B cell (primary cell): Measurements from ENCODE around the gene TIMM50. TPM values are rescaled to one million over a fixed set of nuclear protein-coding genes. Genes with fewer than 3 reads are reported as not detected.
"Not testable (repeated sequence)": the region's sequence is repeated elsewhere in the genome, so short reads cannot be mapped to it uniquely, and the experiment has no call there.

Experiments
- ATAC-seq: fragments of 200-7000 bp; cut with Tn5 transposase; one replicate; pipeline ENCODE4 v1.10.0; 2021; ENCODE audit warnings: low read depth, mild to moderate bottlenecking, moderate number of reproducible peaks, moderate library complexity
- CTCF ChIA-PET: fragments of 350-600 bp; sonication (Branson Sonifier 250); formaldehyde crosslinking; loops from one replicate; lab custom pipeline; 2021; ENCODE audit warnings: antibody characterized with exemption, inconsistent platforms; lab: Charles Lee
- POLR2A ChIA-PET: fragments of 350-600 bp; sonication (Branson Sonifier 250); formaldehyde crosslinking; loops from one replicate; lab custom pipeline; 2021; ENCODE audit warnings: antibody characterized with exemption; lab: Charles Lee
- DNase-seq: peaks from one replicate; pipeline ENCODE4 v3.0.0; 2013
- H2AFZ ChIP-seq: 2 replicates; pipeline ENCODE4 v1.6.1; 2012; ENCODE audit warnings: mild to moderate bottlenecking, low read depth, low read length; ENCODE audit not compliant: insufficient read depth, poor library complexity, severe bottlenecking
- H3K27ac ChIP-seq, 2 donors: 1 replicate in 1 of 2; 2 replicates in 1 of 2; pipeline ENCODE4 v1.5.1; 2012 to 2013; ENCODE audit warnings: low read length in 2 of 2, mild to moderate bottlenecking in 2 of 2, moderate library complexity in 1 of 2
- H3K27me3 ChIP-seq, 4 experiments: fragments of 200-600 bp in 1 of 4; sonication (generic) in 1 of 4; replicated peaks in 1 of 4; 1 replicate in 2 of 4; 2 replicates in 2 of 4; pipeline versions ENCODE4 v1.6.1 to v1.7.0; 2013 to 2016; ENCODE audit warnings: low read length in 3 of 4, mild to moderate bottlenecking in 2 of 4, mixed read lengths in 1 of 4, moderate library complexity in 1 of 4; ENCODE audit not compliant: insufficient read depth in 4 of 4, control insufficient read depth in 3 of 4; ENCODE audit errors: control extremely low read depth in 1 of 4
- H3K36me3 ChIP-seq, 2 experiments: replicated peaks in 1 of 2; 1 replicate in 1 of 2; 2 replicates in 1 of 2; pipeline versions ENCODE4 v1.6.1 to v1.7.1; 2013; ENCODE audit warnings: low read length in 1 of 2; ENCODE audit not compliant: insufficient read depth in 2 of 2, control insufficient read depth in 1 of 2; ENCODE audit errors: control extremely low read depth in 1 of 2, extremely low read depth in 1 of 2
- H3K4me1 ChIP-seq, 2 donors: fragments of 200-600 bp in 1 of 2; sonication (generic) in 1 of 2; 1 replicate in 1 of 2; 2 replicates in 1 of 2; pipeline versions ENCODE4 v1.5.1 to v1.6.1; 2013 to 2017; ENCODE audit warnings: low read length in 2 of 2; ENCODE audit not compliant: control insufficient read depth in 2 of 2, insufficient read depth in 2 of 2
- H3K4me2 ChIP-seq: replicated peaks from 2 replicates; pipeline ENCODE3; 2012; ENCODE audit warnings: mild to moderate bottlenecking, low read depth, low read length; ENCODE audit not compliant: poor library complexity, severe bottlenecking
- H3K4me3 ChIP-seq, 5 experiments: fragments of 200-600 bp in 1 of 5; sonication (generic) in 1 of 5; 1 replicate in 3 of 5; 2 replicates in 2 of 5; pipeline versions ENCODE4 v1.5.1 to v1.7.0; 2011 to 2016; ENCODE audit warnings: low read length in 4 of 5, mild to moderate bottlenecking in 4 of 5, low read depth in 2 of 5, control low read depth in 1 of 5, moderate library complexity in 1 of 5; ENCODE audit not compliant: insufficient read depth in 1 of 5; ENCODE audit errors: control extremely low read depth in 1 of 5, extremely low read depth in 1 of 5
- H3K79me2 ChIP-seq: fragments of 200-600 bp; sonication (generic); one replicate; pipeline ENCODE4 v1.6.0; 2016; ENCODE audit warnings: low read length; ENCODE audit not compliant: control insufficient read depth, insufficient read depth
- H3K9ac ChIP-seq: fragments of 200-600 bp; sonication (generic); 2 replicates; pipeline ENCODE4 v1.6.1; 2017; ENCODE audit warnings: mild to moderate bottlenecking, low read length, moderate library complexity
- H3K9me3 ChIP-seq, 3 donors: one replicate each; pipeline versions ENCODE4 v1.6.1 to v1.7.1; 2013; ENCODE audit warnings: low read length in 2 of 3; ENCODE audit not compliant: control insufficient read depth in 2 of 3, insufficient read depth in 1 of 3; ENCODE audit errors: control extremely low read depth in 1 of 3
- H4K20me1 ChIP-seq: 2 replicates; pipeline ENCODE4 v1.6.0; 2012; ENCODE audit warnings: mild to moderate bottlenecking, low read length; ENCODE audit not compliant: insufficient read depth, control insufficient read depth, poor library complexity, severe bottlenecking
- H3K27ac Mint-ChIP-seq: one replicate; pipeline ENCODE4 v1.8.0; 2021; ENCODE audit warnings: mixed read lengths
- H3K27me3 Mint-ChIP-seq: one replicate; pipeline ENCODE4 v1.8.0; 2021; ENCODE audit warnings: mixed read lengths
- H3K4me1 Mint-ChIP-seq: one replicate; pipeline ENCODE4 v1.8.0; 2021; ENCODE audit warnings: mixed read lengths
- H3K4me3 Mint-ChIP-seq: one replicate; pipeline ENCODE4 v1.8.0; 2021; ENCODE audit warnings: mixed read lengths
- H3K9me3 Mint-ChIP-seq: one replicate; pipeline ENCODE4 v1.8.0; 2022; ENCODE audit warnings: mixed read lengths; ENCODE audit not compliant: insufficient read depth
- EZH2 ChIP-seq: IDR thresholded peaks from 2 replicates; pipeline ENCODE4 v1.6.1; 2012; ENCODE audit warnings: borderline replicate concordance, low read depth, mild to moderate bottlenecking, moderate library complexity, low read length; ENCODE audit not compliant: insufficient read depth, poor library complexity, severe bottlenecking
- WGBS: methylation state at CpG from one replicate; pipeline ENCODE4 v1.1.5; 2013; ENCODE audit warnings: missing lambda C conversion rate; ENCODE audit not compliant: insufficient coverage; 5-methylcytosine and 5-hydroxymethylcytosine counted together
- intact Hi-C: fragments of 100-400 bp; cut with micrococcal nuclease; formaldehyde crosslinking; loops from one replicate; pipeline ENCODE4 v1.10.0; 2022
- polyA plus RNA-seq: library from polyadenylated mRNA; depleted of rRNA; stranded (reverse); fragments of >200 nt; gene quantifications from 2 replicates; pipeline ENCODE4 v1.2.3, GENCODE V29; 2012
- total RNA-seq, 2 donors: library from RNA; stranded (reverse); fragments of 120-200 nt in 1 of 2; gene quantifications; 1 replicate in 1 of 2; 2 replicates in 1 of 2; pipeline versions ENCODE4 v1.2.3 to v1.2.4, GENCODE V29; 2013 to 2022
- TF ChIP-seq, protein P1 (sequence below): fragments of 200-600 bp; IDR thresholded peaks from one replicate; pipeline ENCODE4 v1.8.0; 2022; ENCODE audit warnings: antibody characterized with exemption, mild to moderate bottlenecking

The TIMM50 gene
- total and polyA plus RNA-seq, 2 donors (not counting 1 experiment from before 2014, with no cell fraction given): 25.7 to 55.3 TPM

DNA sequence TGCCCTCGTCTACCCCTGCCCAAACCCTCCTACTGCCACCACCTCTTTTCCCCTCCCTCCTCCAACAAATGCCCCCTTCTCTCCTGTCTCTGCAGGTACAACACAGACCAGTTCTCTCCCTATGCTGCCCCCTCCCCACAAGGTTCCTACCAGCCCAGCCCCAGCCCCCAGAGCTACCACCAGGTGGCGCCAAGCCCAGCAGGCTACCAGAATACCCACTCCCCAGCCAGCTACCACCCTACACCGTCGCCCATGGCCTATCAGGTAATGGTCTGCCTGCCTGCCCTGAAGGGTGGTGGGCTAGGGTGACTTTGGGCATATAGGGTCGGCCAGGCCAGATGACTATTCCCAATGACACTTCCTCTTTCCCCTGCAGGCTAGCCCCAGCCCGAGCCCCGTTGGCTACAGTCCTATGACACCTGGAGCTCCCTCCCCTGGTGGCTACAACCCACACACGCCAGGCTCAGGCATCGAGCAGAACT, 6.5 kb upstream of the TIMM50 start:
- H3K4me3 Mint-ChIP-seq: no peak overlapping the region
- intact Hi-C loops: loop anchor here (1.0 kb wide), 1 partner anchor 58 kb away; the partner anchor contains the start of gene EID2B
- H3K36me3 ChIP-seq: peaks cover 6 to 65% of the 10 kb centered on the region in 2 experiments
- no peaks in the 10 kb centered on the region for H3K27me3 Mint-ChIP-seq
- no peak overlapping the region for H3K9ac ChIP-seq
- no peak overlapping the region for H3K4me2 ChIP-seq
- no peaks in the 10 kb centered on the region for H3K4me1 ChIP-seq
- no peaks in the 10 kb centered on the region for H3K27me3 ChIP-seq
- no peaks in the 10 kb centered on the region for H3K9me3 Mint-ChIP-seq
- 72% methylated on average over 6 of the region's 9 CpGs for WGBS
- DNase-seq: peak; percentile 77
- peaks cover 38% of the 10 kb centered on the region for H4K20me1 ChIP-seq
- POLR2A ChIA-PET: interaction anchor here (0.7 kb wide), 1 partner anchor 83 kb away, joined by 3 read pairs; the partner anchor contains the start of gene MED29
- H2AFZ ChIP-seq: no peak overlapping the region
- peaks cover 6% of the 10 kb centered on the region for H3K79me2 ChIP-seq
- no peak overlapping the region for H3K27ac ChIP-seq
- H3K27ac Mint-ChIP-seq: no peak overlapping the region
- CTCF ChIA-PET: interaction anchor here (0.6 to 3.9 kb wide), 31 partner anchors 9 to 674 kb away, joined by 3 to 40 read pairs (median 4); partner anchors contain the start of genes DLL3, EID2B, RPS16 and SELENOV
- H3K4me3 ChIP-seq: no peak overlapping the region
- peak; percentile 87 for ATAC-seq
- TF ChIP-seq, protein P1, sequence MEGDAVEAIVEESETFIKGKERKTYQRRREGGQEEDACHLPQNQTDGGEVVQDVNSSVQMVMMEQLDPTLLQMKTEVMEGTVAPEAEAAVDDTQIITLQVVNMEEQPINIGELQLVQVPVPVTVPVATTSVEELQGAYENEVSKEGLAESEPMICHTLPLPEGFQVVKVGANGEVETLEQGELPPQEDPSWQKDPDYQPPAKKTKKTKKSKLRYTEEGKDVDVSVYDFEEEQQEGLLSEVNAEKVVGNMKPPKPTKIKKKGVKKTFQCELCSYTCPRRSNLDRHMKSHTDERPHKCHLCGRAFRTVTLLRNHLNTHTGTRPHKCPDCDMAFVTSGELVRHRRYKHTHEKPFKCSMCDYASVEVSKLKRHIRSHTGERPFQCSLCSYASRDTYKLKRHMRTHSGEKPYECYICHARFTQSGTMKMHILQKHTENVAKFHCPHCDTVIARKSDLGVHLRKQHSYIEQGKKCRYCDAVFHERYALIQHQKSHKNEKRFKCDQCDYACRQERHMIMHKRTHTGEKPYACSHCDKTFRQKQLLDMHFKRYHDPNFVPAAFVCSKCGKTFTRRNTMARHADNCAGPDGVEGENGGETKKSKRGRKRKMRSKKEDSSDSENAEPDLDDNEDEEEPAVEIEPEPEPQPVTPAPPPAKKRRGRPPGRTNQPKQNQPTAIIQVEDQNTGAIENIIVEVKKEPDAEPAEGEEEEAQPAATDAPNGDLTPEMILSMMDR: peak; percentile 74
- no peak for TF ChIP-seq EZH2
- H3K4me1 Mint-ChIP-seq: peaks cover 1% of the 10 kb centered on the region
- H3K9me3 ChIP-seq: no peaks in the 10 kb centered on the region

DNA sequence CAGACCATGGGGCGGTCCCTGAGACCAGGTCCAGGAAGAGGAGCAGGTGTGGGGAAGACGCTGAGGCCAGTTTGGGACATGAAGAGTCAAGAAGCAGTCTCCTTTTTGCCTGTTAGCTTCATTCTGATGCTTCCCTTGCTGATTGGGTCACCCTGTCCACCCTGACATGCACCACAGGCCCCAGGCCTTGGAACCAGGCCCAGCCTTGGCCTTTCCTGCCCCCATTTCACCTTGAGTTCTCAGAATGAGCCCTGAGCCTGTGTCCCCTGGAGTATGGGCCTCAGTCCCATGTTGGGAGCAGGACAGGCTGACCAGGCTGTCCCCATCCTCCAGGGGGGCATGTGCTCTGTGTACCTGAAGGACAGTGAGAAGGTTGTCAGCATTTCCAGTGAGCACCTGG, 4.9 kb upstream of the TIMM50 start:
- ATAC-seq (no peak), DNase-seq (no peak)
- CTCF ChIA-PET: interaction anchor here (0.6 to 3.9 kb wide), 4 partner anchors 27 to 130 kb away, joined by 3 to 40 read pairs (median 7); partner anchors contain the start of gene EID2B
- H3K9me3 ChIP-seq: no peaks in the 10 kb centered on the region
- no peaks in the 10 kb centered on the region for H3K27me3 ChIP-seq
- WGBS: 87% methylated on average over 2 of the region's 2 CpGs
- H3K4me2 ChIP-seq: no peak overlapping the region
- Mint-ChIP-seq H3K4me3 (no peak overlapping the region), H3K9me3 (no peaks in the 10 kb centered on the region), H3K27ac (no peak overlapping the region), H3K27me3 (no peaks in the 10 kb centered on the region), H3K4me1 (peaks cover 13% of the 10 kb centered on the region)
- H3K9ac ChIP-seq: no peak overlapping the region
- peaks cover 3 to 49% of the 10 kb centered on the region in 2 experiments for H3K36me3 ChIP-seq
- POLR2A ChIA-PET: interaction anchor here (0.6 kb wide), 1 partner anchor 267 kb away, joined by 3 read pairs; no protein-coding TSS in a partner anchor
- H3K4me3 ChIP-seq: no peak overlapping the region
- TF ChIP-seq EZH2: no peak
- TF ChIP-seq, protein P1: no peak
- H4K20me1 ChIP-seq: peaks cover 24% of the 10 kb centered on the region
- no peak overlapping the region for H3K27ac ChIP-seq
- intact Hi-C loops: no loop called here
- H2AFZ ChIP-seq: no peak overlapping the region
- peaks cover 6 to 9% of the 10 kb centered on the region in 2 donors for H3K4me1 ChIP-seq
- H3K79me2 ChIP-seq: peaks cover under 1% of the 10 kb centered on the region

GRCh38 chr19:39479319-39479801, 1.3 kb upstream of the TIMM50 start:
- intact Hi-C loops, H2AFZ ChIP-seq, DNase-seq, H3K9me3 Mint-ChIP-seq, H3K27ac ChIP-seq, H3K4me2 ChIP-seq, H3K9ac ChIP-seq, H3K27me3 Mint-ChIP-seq, H3K27me3 ChIP-seq, POLR2A ChIA-PET, ATAC-seq, H3K9me3 ChIP-seq, CTCF ChIA-PET, H3K4me3 ChIP-seq, H4K20me1 ChIP-seq: not testable (repeated sequence)
- peaks cover 15% of the 10 kb centered on the region for H3K79me2 ChIP-seq
- Mint-ChIP-seq H3K4me3 (peak overlapping the region; percentile 96), H3K4me1 (peaks cover 25% of the 10 kb centered on the region), H3K27ac (peak overlapping the region; percentile 94)
- 96% methylated on average over 6 of the region's 11 CpGs for WGBS
- peaks cover 2 to 14% of the 10 kb centered on the region in 2 experiments for H3K36me3 ChIP-seq
- peaks cover 14 to 21% of the 10 kb centered on the region in 2 donors for H3K4me1 ChIP-seq
